A549 (cell line): ENCODE data around the gene IL17REL. TPM values are rescaled to one million over a fixed set of nuclear protein-coding genes. Genes with fewer than 3 reads are reported as not detected.

Experiments used
- ATAC-seq, 2 experiments: fragments of 200-7000 bp in 1 of 2; fragments of >200 bp in 1 of 2; cut with Nextera tagmentation in 1 of 2; cut with Tn5 transposase in 1 of 2; 3 replicates each; pipeline versions ENCODE4 v1.8.0 to v1.9.1; 2018 to 2020; ENCODE audit warnings: mild to moderate bottlenecking in 1 of 2, moderate library complexity in 1 of 2
- CTCF ChIA-PET: fragments of 300-600 bp; sonication (Branson Sonifier 250); formaldehyde crosslinking; extraction: SDS; loops from one replicate; lab custom pipeline; 2021; ENCODE audit warnings: antibody characterized with exemption, inconsistent platforms; lab: Yijun Ruan, JAX
- POLR2A ChIA-PET: fragments of 350-600 bp; formaldehyde crosslinking; extraction: SDS; loops from one replicate; lab custom pipeline; 2021; ENCODE audit warnings: antibody characterized with exemption, inconsistent platforms; lab: Yijun Ruan, JAX
- DNase-seq, 2 experiments: peaks; one replicate each; pipeline versions ENCODE4 v3.0.0 to v3.0.0-alpha.2; 2011 to 2016; ENCODE audit warnings: low read depth in 1 of 2, low spot score in 1 of 2
- FAIRE-seq: peaks from 2 replicates; lab custom pipeline; 2011; peaks lifted over from hg19 to GRCh38; lab: Jason Lieb, UNC
- H3K27ac ChIP-seq, 2 experiments: fragments of >200 bp; sonication (Bioruptor Twin); formaldehyde crosslinking; 3 replicates each; pipeline ENCODE4 v1.5.1; 2016 to 2017
- H3K4me1 ChIP-seq: fragments of >200 bp; sonication (Bioruptor Twin); formaldehyde crosslinking; 3 replicates; pipeline ENCODE4 v1.6.1; 2016
- H3K4me2 ChIP-seq: fragments of >200 bp; sonication (Bioruptor Twin); formaldehyde crosslinking; 3 replicates; pipeline ENCODE4 v1.6.1; 2016
- H3K4me3 ChIP-seq: fragments of >200 bp; sonication (Bioruptor Twin); formaldehyde crosslinking; 3 replicates; pipeline ENCODE4 v1.5.1; 2016
- H3K9me3 ChIP-seq: fragments of >200 bp; sonication (Bioruptor Twin); formaldehyde crosslinking; 3 replicates; pipeline ENCODE4 v1.6.1; 2016
- CEBPB ChIP-seq, 2 experiments: fragments of >200 bp in 1 of 2; sonication (Bioruptor Twin) in 1 of 2; formaldehyde crosslinking in 1 of 2; IDR thresholded peaks; 2 replicates each; pipeline ENCODE4 v1.6.1; 2012 to 2016
- CHD2 ChIP-seq: fragments of 150-350 bp; IDR thresholded peaks from 2 replicates; pipeline ENCODE4 v1.6.1; 2014; ENCODE audit warnings: low read length; ENCODE audit not compliant: partially characterized antibody
- CHD4 ChIP-seq: fragments of 200-600 bp; sonication (generic); IDR thresholded peaks from 2 replicates; pipeline ENCODE4 v1.6.1; 2016; ENCODE audit warnings: antibody characterized with exemption, mild to moderate bottlenecking, borderline replicate concordance
- EHF ChIP-seq: fragments of 250-450 bp; sonication (Bioruptor Pico); IDR thresholded peaks from 2 replicates; pipeline ENCODE4 v1.5.0; 2020; ENCODE audit warnings: mild to moderate bottlenecking
- EP300 ChIP-seq, 2 experiments: fragments of >200 bp; sonication (Bioruptor Twin); formaldehyde crosslinking; IDR thresholded peaks; 2 replicates in 1 of 2; 3 replicates in 1 of 2; pipeline ENCODE4 v1.6.1; 2016 to 2017
- FOSL2 ChIP-seq, 2 experiments: fragments of 450-650 bp in 1 of 2; fragments of >200 bp in 1 of 2; sonication (Bioruptor Twin) in 1 of 2; formaldehyde crosslinking; IDR thresholded peaks; 2 replicates each; pipeline versions ENCODE4 v1.5.0 to v1.6.1; 2016 to 2020; ENCODE audit warnings: mild to moderate bottlenecking in 1 of 2, moderate library complexity in 1 of 2
- FOXS1 ChIP-seq: fragments of 250-450 bp; sonication (Bioruptor Pico); IDR thresholded peaks from 2 replicates; pipeline ENCODE4 v1.5.0; 2020; ENCODE audit warnings: mild to moderate bottlenecking, moderate library complexity
- HEYL ChIP-seq: fragments of 250-450 bp; sonication (Bioruptor Pico); IDR thresholded peaks from 2 replicates; pipeline ENCODE4 v1.8.0; 2021; ENCODE audit warnings: mild to moderate bottlenecking, moderate library complexity
- HOXB5 ChIP-seq: fragments of 250-450 bp; sonication (Bioruptor Pico); IDR thresholded peaks from 2 replicates; pipeline ENCODE4 v1.5.0; 2020; ENCODE audit warnings: mild to moderate bottlenecking, moderate library complexity
- KDM1A ChIP-seq: fragments of 200-600 bp; sonication (generic); IDR thresholded peaks from 2 replicates; pipeline ENCODE4 v1.6.1; 2016; ENCODE audit warnings: low read depth, mild to moderate bottlenecking
- MAZ ChIP-seq: fragments of 150-350 bp; IDR thresholded peaks from 2 replicates; pipeline ENCODE4 v1.6.1; 2014; ENCODE audit warnings: antibody characterized with exemption, low read depth, low read length, borderline replicate concordance
- PHF8 ChIP-seq: fragments of 200-600 bp; sonication (generic); IDR thresholded peaks from 2 replicates; pipeline ENCODE4 v1.6.1; 2016; ENCODE audit warnings: low read depth, mild to moderate bottlenecking, antibody characterized with exemption, moderate library complexity, borderline replicate concordance
- POLR2A ChIP-seq: IDR thresholded peaks from 2 replicates; pipeline ENCODE4 v1.6.1; 2012; ENCODE audit warnings: mild to moderate bottlenecking, low read length
- SMC3 ChIP-seq: fragments of >200 bp; sonication (Bioruptor Twin); formaldehyde crosslinking; IDR thresholded peaks from 3 replicates; pipeline ENCODE4 v1.6.1; 2018; ENCODE audit warnings: inconsistent platforms
- SREBF2 ChIP-seq: fragments of 450-650 bp; IDR thresholded peaks from 2 replicates; pipeline ENCODE4 v1.6.1; 2014; ENCODE audit warnings: mild to moderate bottlenecking, moderate library complexity
- TP53 ChIP-seq: fragments of 250-450 bp; sonication (Bioruptor Pico); IDR thresholded peaks from 2 replicates; pipeline ENCODE4 v1.5.0; 2021; ENCODE audit warnings: mild to moderate bottlenecking, moderate library complexity
- ZFP36 ChIP-seq: fragments of 450-650 bp; IDR thresholded peaks from 2 replicates; pipeline ENCODE4 v1.6.1; 2014; ENCODE audit warnings: borderline replicate concordance; ENCODE audit not compliant: partially characterized antibody
- ZNF302 ChIP-seq: fragments of 250-450 bp; sonication (Bioruptor Pico); IDR thresholded peaks from 2 replicates; pipeline ENCODE4 v1.9.0; 2021; ENCODE audit warnings: inconsistent platforms, mild to moderate bottlenecking, moderate library complexity
- WGBS: methylation state at CpG from one replicate; pipeline ENCODE4 v1.1.6; 2017; ENCODE audit errors: missing lambda C conversion rate; 5-methylcytosine and 5-hydroxymethylcytosine counted together
- polyA plus RNA-seq, 4 experiments: library from polyadenylated mRNA; depleted of rRNA in 3 of 4; stranded (reverse); fragments of >200 nt; fragmentation: RNase III in 1 of 4; extraction: RNeasy Plus Mini Kit Qiagen cat#74134 plus additional on column Dnase treatment in 1 of 4; gene quantifications; 2 replicates in 3 of 4; 3 replicates in 1 of 4; pipeline ENCODE4 v1.2.3, GENCODE V29; 2011 to 2017
- TF ChIP-seq, protein P1 (sequence below): fragments of 200-600 bp; sonication (generic); IDR thresholded peaks from 2 replicates; pipeline ENCODE4 v1.6.1; 2016; ENCODE audit warnings: antibody characterized with exemption, mild to moderate bottlenecking, moderate library complexity
- TF ChIP-seq, protein P2 (sequence below): fragments of 150-350 bp; IDR thresholded peaks from 2 replicates; pipeline ENCODE4 v1.6.1; 2014; ENCODE audit warnings: low read depth, mild to moderate bottlenecking, low read length
- TF ChIP-seq, protein P3 (sequence below): fragments of >200 bp; sonication (Bioruptor Twin); formaldehyde crosslinking; IDR thresholded peaks from 3 replicates; pipeline ENCODE4 v1.5.1; 2016
- TF ChIP-seq, protein P4 (sequence below): fragments of 450-650 bp; IDR thresholded peaks from 2 replicates; pipeline ENCODE4 v1.6.1; 2014; ENCODE audit warnings: antibody characterized with exemption
- TF ChIP-seq, protein P5 (sequence below): IDR thresholded peaks from 2 replicates; pipeline ENCODE4 v1.6.1; 2012
- TF ChIP-seq, protein P6 (sequence below): IDR thresholded peaks from 2 replicates; pipeline ENCODE4 v1.6.1; 2012; ENCODE audit warnings: low read depth, borderline replicate concordance

IL17REL gene
- polyA plus RNA-seq, 2 of the 4 experiments (the other 2 are of a cell fraction) = 0.06 TPM; not detected in 1

DNA sequence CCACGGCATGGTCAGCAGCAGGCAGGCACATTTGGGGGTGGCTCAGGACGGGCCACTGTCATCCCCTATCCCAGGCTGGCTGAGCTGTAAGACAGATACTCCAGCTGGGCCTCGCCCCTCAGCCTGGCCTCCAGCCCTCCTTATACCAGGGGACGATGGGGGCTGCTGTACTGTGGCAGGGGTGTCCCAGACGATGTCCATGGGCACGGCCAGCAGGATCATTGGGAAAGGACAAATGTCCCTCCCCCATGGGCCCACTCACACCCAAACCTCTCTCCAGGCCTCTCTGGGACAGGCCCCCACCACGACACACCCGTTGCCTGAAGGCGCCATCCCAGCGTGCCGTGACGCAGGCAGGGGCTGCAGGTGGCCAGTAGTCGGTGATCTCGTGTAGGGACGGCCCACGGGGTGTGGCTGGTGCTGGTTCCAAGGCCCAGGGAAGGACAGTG, 1.5 kb upstream of the IL17REL start (continued):
- TF ChIP-seq, protein P1, sequence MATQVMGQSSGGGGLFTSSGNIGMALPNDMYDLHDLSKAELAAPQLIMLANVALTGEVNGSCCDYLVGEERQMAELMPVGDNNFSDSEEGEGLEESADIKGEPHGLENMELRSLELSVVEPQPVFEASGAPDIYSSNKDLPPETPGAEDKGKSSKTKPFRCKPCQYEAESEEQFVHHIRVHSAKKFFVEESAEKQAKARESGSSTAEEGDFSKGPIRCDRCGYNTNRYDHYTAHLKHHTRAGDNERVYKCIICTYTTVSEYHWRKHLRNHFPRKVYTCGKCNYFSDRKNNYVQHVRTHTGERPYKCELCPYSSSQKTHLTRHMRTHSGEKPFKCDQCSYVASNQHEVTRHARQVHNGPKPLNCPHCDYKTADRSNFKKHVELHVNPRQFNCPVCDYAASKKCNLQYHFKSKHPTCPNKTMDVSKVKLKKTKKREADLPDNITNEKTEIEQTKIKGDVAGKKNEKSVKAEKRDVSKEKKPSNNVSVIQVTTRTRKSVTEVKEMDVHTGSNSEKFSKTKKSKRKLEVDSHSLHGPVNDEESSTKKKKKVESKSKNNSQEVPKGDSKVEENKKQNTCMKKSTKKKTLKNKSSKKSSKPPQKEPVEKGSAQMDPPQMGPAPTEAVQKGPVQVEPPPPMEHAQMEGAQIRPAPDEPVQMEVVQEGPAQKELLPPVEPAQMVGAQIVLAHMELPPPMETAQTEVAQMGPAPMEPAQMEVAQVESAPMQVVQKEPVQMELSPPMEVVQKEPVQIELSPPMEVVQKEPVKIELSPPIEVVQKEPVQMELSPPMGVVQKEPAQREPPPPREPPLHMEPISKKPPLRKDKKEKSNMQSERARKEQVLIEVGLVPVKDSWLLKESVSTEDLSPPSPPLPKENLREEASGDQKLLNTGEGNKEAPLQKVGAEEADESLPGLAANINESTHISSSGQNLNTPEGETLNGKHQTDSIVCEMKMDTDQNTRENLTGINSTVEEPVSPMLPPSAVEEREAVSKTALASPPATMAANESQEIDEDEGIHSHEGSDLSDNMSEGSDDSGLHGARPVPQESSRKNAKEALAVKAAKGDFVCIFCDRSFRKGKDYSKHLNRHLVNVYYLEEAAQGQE = no peak
- TF ChIP-seq PHF8 (no peak), HEYL (CRISPR knock-in tag) (no peak), CEBPB (IDR thresholded peaks at IDR 0.05) (no peak), FOSL2 (IDR thresholded peaks at IDR 0.05) (no peak), FOSL2 (CRISPR knock-in tag; IDR thresholded peaks at IDR 0.05) (no peak), EP300 (IDR thresholded peaks at IDR 0.05) (no peak), ZNF302 (CRISPR knock-in tag) (no peak), FOXS1 (CRISPR knock-in tag) (no peak), SMC3 (no peak)
- TF ChIP-seq, protein P2, sequence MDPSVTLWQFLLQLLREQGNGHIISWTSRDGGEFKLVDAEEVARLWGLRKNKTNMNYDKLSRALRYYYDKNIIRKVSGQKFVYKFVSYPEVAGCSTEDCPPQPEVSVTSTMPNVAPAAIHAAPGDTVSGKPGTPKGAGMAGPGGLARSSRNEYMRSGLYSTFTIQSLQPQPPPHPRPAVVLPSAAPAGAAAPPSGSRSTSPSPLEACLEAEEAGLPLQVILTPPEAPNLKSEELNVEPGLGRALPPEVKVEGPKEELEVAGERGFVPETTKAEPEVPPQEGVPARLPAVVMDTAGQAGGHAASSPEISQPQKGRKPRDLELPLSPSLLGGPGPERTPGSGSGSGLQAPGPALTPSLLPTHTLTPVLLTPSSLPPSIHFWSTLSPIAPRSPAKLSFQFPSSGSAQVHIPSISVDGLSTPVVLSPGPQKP = no peak

DNA sequence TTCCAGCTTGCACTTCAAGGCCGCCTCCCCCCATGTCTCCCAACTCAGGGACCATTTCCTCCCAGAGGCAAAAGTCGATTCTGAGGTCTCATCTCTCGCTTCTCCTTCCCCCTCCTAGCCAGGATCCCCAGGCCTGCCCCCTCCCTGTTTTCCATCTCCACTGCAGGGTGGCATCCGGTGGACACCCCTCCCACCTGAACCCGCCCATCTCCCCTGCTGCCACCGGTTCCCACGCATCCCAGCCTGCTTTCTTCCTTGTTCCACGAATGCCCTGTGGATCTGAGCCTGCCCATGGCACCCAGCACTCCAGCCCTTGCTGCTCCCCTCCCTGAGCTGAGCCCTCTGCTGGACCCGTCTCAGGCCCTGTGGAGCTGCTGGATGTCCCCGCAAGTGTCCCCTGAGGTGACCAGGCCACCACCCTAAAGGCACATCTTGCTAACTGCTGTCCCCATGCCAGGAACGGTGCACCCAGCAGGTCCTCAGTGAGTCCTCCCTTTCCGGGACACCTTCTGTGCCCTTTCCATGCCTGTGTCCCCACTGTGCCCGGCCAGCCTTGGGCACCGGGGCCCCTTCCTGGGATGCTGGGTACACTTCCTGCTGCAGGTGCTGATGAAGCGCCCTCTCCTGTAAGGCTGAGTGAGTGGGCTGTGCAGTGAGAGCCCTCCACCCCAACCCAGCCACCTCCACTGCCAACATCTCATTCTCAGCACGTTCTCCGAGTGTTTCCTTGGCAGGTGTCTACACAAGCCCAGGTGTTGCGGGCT, 936 bp downstream of the IL17REL start:
- no peak for DNase-seq
- Histone ChIP-seq H3K27ac (no peak overlapping the region), H3K9me3 (no peaks in the 10 kb centered on the region), H3K4me3 (no peak overlapping the region), H3K4me1 (0 out of 3 replicates have a peak, but pooled peaks cover 4% of the 10 kb centered on the region), H3K4me2 (no peak overlapping the region)
- TF ChIP-seq TP53 (CRISPR knock-in tag) (no peak), SMC3 (no peak), ZFP36 (no peak), KDM1A (no peak), HOXB5 (CRISPR knock-in tag) (no peak), CHD2 (no peak), HEYL (CRISPR knock-in tag) (no peak), CHD4 (no peak), SREBF2 (no peak), POLR2A (no peak), MAZ (no peak), EHF (CRISPR knock-in tag) (no peak), PHF8 (no peak)
- TF ChIP-seq, protein P3, sequence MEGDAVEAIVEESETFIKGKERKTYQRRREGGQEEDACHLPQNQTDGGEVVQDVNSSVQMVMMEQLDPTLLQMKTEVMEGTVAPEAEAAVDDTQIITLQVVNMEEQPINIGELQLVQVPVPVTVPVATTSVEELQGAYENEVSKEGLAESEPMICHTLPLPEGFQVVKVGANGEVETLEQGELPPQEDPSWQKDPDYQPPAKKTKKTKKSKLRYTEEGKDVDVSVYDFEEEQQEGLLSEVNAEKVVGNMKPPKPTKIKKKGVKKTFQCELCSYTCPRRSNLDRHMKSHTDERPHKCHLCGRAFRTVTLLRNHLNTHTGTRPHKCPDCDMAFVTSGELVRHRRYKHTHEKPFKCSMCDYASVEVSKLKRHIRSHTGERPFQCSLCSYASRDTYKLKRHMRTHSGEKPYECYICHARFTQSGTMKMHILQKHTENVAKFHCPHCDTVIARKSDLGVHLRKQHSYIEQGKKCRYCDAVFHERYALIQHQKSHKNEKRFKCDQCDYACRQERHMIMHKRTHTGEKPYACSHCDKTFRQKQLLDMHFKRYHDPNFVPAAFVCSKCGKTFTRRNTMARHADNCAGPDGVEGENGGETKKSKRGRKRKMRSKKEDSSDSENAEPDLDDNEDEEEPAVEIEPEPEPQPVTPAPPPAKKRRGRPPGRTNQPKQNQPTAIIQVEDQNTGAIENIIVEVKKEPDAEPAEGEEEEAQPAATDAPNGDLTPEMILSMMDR = no peak
- TF ChIP-seq, protein P4, sequence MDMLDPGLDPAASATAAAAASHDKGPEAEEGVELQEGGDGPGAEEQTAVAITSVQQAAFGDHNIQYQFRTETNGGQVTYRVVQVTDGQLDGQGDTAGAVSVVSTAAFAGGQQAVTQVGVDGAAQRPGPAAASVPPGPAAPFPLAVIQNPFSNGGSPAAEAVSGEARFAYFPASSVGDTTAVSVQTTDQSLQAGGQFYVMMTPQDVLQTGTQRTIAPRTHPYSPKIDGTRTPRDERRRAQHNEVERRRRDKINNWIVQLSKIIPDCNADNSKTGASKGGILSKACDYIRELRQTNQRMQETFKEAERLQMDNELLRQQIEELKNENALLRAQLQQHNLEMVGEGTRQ = no peak
- TF ChIP-seq, protein P2 = no peak
- TF ChIP-seq, protein P5, sequence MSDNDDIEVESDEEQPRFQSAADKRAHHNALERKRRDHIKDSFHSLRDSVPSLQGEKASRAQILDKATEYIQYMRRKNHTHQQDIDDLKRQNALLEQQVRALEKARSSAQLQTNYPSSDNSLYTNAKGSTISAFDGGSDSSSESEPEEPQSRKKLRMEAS = no peak
- TF ChIP-seq, protein P6, sequence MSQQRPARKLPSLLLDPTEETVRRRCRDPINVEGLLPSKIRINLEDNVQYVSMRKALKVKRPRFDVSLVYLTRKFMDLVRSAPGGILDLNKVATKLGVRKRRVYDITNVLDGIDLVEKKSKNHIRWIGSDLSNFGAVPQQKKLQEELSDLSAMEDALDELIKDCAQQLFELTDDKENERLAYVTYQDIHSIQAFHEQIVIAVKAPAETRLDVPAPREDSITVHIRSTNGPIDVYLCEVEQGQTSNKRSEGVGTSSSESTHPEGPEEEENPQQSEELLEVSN = no peak
- CTCF ChIA-PET = no interaction called here
- ATAC-seq = no peak; a peak in 1 of 6 replicates
- FAIRE-seq = no peak
- POLR2A ChIA-PET = no interaction called here
- 56% methylated on average over 9 of the region's 18 CpGs for WGBS
